ENCODE data around the gene P3H3.
"Not testable (repeated sequence)": the region's sequence is repeated elsewhere in the genome, so short reads cannot be mapped to it uniquely, and the experiment has no call there.

P3H3 gene

DNA sequence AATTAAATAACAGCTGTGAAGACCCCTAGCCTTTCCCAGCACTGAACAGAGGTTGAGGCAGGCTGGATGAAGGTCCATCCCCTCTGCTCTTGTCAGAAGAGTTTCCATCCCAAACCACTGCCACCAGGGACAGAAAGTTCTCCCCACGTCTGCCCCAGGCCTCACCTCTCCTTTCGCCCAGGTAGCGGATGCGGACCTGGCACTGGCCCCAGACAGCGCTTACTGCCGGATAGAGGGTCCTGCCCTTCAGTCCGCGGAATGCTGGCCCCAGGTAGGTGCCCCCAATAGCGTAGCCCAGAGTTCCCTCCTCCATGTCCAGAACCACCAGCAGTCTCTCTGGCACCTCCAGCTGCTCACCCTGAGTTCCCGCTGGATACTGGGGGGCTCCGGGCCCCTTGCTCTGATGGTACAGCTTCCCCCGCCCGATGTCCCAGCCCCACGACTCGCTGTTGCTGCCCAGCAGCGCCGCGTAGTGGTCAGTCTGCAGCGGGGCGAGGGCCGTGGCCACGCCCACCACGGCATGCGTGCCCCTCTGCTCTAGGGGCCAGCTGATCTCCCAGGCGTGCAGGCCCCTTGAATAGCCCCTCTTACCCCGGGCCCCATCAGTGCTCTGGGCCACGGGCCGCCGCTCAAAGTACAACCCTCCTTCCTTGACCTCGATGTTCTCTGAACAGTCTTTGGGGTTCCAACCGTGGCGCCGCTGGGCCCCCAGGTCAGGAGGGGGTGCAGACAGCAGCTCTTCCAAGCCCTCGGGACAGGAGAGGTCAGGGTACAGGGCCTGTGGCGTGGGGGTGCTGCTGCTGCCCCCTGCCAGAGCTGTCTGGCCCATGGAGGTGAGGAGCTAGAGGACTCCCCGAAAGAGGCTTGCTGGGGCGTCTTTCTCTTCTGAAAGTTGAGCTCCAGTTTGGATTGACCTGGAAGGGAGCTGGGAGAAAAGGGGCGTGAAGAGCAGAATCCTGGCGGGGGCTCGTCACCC lies 44.2 kb downstream of the P3H3 start:
- peak overlapping the region; percentile 64 for H3K4me3 ChIP-seq (ENCODE audit: low read depth, low read length)

DNA sequence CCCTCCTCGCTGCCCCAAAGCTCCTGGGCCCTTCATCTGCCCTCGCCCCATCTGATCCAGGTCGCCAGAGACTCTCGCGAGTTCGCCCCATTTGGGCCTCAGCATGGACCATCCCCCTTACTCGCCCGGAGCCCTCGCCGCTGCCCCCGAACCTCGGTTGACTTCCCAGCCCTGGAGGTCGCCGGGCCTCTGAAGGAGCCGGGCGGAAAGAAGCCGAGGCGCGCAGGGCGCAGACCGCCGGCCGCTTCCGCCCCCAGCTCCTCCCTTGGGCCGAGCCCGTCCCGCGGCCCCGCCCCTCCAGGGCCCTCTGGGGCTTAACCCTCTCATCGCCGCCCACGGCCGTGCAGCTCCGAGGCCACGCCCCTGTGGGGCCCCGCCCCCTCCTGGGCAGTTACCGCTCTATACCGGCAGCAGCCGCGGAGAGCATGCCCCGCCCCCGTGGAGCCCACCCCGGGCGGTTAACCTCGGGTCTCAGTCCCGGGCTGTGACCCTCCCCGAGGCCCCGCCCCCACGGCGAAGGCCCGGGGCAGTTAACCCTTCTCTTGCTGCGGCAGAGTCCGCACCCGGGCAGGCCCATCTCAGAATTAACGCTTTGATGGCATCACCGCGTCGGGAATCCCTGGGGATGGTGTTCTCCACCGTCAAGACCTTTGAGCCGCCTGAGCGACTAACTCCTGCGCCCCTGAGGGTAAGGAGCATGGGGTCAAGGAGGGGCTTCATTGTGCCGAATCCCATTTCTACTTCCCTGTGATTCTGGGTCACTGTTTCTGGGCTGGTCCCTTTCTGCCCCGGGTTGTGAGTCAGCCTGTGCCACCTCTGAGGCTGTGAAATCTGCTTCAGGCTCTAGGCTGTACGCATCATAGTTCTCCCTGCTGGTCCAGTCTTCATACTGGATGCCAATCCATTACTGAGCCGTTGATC lies 45.1 kb downstream of the P3H3 start, which contains the start of gene SPSB2:
Gene SPSB2 (minus strand): TSS at position 210 of the 921 bp plus-strand sequence. CDS start 402 bp downstream, outside the sequence.
- TF ChIP-seq, protein P1, sequence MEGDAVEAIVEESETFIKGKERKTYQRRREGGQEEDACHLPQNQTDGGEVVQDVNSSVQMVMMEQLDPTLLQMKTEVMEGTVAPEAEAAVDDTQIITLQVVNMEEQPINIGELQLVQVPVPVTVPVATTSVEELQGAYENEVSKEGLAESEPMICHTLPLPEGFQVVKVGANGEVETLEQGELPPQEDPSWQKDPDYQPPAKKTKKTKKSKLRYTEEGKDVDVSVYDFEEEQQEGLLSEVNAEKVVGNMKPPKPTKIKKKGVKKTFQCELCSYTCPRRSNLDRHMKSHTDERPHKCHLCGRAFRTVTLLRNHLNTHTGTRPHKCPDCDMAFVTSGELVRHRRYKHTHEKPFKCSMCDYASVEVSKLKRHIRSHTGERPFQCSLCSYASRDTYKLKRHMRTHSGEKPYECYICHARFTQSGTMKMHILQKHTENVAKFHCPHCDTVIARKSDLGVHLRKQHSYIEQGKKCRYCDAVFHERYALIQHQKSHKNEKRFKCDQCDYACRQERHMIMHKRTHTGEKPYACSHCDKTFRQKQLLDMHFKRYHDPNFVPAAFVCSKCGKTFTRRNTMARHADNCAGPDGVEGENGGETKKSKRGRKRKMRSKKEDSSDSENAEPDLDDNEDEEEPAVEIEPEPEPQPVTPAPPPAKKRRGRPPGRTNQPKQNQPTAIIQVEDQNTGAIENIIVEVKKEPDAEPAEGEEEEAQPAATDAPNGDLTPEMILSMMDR (IDR thresholded peaks at IDR 0.05; ENCODE audit: low read depth, low read length, missing control alignments): no peak

More for the DNA sequence above, 44.2 kb downstream of the P3H3 start:
- DNase-seq (ENCODE audit: low read depth): peak; percentile 16
- TF ChIP-seq, protein P1 (IDR thresholded peaks at IDR 0.05; ENCODE audit: low read depth, low read length, missing control alignments): peak; percentile 99
- in situ Hi-C loops (cut with HindIII; ENCODE audit: low sequenced_read_pairs): no loop called here

DNA sequence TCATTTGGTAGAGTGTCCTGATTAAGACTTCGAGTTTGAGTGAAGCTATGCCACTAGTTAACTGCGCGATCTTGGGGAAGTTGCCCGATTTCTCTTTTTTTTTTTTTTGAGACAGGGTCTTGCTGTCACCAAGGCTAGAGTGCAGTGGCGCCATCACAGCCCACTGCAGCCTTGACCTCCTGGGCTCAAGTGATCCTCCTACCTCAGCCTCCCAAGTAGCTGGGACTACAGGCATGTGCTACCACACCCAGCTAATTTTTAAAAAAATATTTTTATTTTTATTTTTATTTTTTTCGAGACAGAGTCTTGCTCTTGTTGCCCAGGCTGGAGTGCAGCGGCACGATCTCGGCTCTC lies 45.8 kb downstream of the P3H3 start:
- peak overlapping the region; percentile 64 for H3K4me3 ChIP-seq (ENCODE audit: low read depth, low read length)
- in situ Hi-C loops (cut with HindIII; ENCODE audit: low sequenced_read_pairs); DNase-seq (ENCODE audit: low read depth): not testable (repeated sequence)

More for the DNA sequence above, 45.1 kb downstream of the P3H3 start, which contains the start of gene SPSB2:
- in situ Hi-C loops (cut with HindIII; ENCODE audit: low sequenced_read_pairs): no loop called here
- H3K4me3 ChIP-seq (ENCODE audit: low read depth, low read length): peak within 1 kb of the TSS; percentile 64
- peak; percentile 83 for DNase-seq (ENCODE audit: low read depth)

DNA sequence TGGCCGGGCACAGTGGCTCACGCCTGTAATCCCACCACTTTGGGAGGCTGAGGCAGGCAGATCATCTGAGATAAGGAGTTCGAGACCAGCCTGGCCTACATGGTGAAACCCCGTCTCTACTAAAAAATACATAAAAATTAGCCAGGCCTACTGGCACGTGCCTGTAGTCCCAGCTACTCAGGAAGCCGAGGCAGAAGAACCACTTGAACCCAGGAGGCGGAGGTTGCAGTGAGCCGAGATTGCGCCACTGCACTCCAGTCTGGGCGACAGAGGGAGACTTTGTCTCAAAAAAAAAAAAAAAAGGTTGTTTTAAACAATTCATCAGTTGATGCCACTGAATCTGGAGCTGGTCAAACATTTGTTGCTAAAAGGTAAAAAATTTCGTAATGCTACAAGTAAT lies 51.6 kb downstream of the P3H3 start:
- H3K4me3 ChIP-seq (ENCODE audit: low read depth, low read length); DNase-seq (ENCODE audit: low read depth); in situ Hi-C loops (cut with HindIII; ENCODE audit: low sequenced_read_pairs): not testable (repeated sequence)

DNA sequence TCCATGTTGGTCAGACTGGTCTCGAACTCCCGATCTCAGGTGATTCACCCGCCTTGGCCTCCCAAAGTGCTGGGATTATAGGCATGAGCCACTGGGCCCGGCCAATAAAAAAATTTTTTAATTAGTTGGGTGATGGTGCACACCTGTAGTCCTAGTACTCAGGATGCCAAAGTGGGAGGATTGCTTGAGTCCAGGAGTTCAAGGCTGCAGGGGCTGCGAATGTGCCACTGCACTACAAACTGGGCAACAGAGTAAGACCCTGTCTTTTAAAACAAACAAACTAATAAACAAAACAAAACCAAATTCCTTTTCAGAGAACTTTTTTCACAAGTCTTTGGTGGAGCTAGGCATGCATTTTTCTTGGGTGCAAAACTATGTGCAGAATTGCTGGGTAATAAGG lies 55.0 kb downstream of the P3H3 start:
- H3K4me3 ChIP-seq (ENCODE audit: low read depth, low read length): no peak overlapping the region
- in situ Hi-C loops (cut with HindIII; ENCODE audit: low sequenced_read_pairs): no loop called here
- no peak for DNase-seq (ENCODE audit: low read depth)
- TF ChIP-seq, protein P1 (IDR thresholded peaks at IDR 0.05; ENCODE audit: low read depth, low read length, missing control alignments): no peak

DNA sequence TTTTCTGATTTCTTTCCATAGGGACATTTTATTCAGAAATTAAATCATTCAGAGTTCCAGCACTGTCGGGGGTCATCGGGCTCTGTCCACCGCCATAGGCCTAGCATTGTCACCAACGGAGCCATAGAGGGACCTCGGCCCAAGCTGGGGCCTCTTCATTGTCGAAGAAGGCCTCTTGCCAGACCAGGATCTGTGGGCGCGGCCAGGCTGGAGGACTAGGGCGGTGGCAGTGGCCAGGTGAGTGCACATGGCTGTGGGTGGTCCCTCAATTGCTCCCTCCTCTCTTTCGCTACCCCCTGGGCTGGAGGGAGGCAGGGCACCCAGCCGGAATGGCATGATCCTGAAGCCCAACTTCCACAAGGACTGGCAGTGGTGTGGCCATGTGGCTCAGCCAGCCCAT lies 55.5 kb downstream of the P3H3 start:
- TF ChIP-seq, protein P1 (IDR thresholded peaks at IDR 0.05; ENCODE audit: low read depth, low read length, missing control alignments): no peak
- H3K4me3 ChIP-seq (ENCODE audit: low read depth, low read length): no peak overlapping the region
- no peak for DNase-seq (ENCODE audit: low read depth)
- in situ Hi-C loops (cut with HindIII; ENCODE audit: low sequenced_read_pairs): no loop called here

DNA sequence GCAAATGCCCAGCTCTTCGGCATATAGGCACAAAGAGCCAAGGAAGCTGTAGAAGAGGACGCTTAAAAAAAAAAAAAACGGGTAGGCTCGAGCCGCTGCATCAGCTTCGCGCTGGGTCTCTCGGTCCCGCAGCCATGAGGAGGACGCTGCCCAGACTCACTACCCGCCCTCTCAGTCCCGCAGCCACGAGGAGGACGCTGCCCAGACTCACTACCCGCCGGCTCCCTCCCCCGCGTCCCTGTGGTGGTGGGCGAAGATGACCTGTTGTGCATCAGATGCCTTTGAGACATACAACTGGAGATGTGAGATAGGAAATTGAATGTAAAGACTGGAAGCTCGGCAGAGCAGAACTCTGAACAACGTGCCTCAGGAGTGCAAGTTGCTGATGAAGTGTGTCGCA lies 56.3 kb downstream of the P3H3 start:
- in situ Hi-C loops (cut with HindIII; ENCODE audit: low sequenced_read_pairs): no loop called here
- TF ChIP-seq, protein P1 (IDR thresholded peaks at IDR 0.05; ENCODE audit: low read depth, low read length, missing control alignments): no peak
- H3K4me3 ChIP-seq (ENCODE audit: low read depth, low read length): no peak overlapping the region
- no peak for DNase-seq (ENCODE audit: low read depth)

DNA sequence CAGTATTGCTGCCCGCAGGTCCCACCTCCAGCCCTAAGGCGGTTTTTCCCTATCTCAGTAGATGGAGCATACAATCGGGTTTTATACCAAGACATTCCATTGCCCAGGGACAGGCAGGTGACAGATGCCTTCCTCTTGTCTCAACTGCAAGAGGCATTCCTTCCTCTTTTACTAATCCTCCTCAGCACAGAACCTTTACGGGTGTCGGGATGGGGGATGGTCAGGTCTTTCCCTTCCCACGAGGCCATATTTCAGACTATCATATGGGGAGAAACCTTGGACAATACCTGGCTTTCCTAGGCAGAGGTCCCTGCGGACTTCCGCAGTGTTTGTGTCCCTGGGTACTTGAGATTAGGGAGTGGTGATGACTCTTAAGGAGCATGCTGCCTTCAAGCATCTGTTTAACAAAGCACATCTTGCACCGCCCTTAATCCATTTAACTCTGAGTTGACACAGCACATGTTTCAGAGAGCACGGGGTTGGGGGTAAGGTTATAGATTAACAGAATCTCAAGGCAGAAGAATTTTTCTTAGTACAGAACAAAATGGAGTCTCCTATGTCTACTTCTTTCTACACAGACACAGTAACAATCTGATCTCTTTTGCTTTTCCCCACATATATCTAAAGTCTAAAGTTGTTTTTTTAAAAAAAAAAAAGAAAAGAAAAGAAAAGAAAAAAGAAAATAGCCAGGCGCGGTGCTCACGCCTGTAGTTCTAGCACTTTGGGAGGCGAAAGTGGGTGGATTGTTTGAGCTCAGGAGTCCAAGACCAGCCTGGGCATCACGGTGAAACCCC lies 58.2 kb downstream of the P3H3 start:
- in situ Hi-C loops (cut with HindIII; ENCODE audit: low sequenced_read_pairs); DNase-seq (ENCODE audit: low read depth); H3K4me3 ChIP-seq (ENCODE audit: low read depth, low read length): not testable (repeated sequence)

Data from astrocyte of the cerebellum (primary cell).